ELF-1 (cell line): Measurements from ENCODE around the gene CABLES1.

ENCODE experiments used
- DNase-seq: peaks from one replicate; pipeline ENCODE4 v3.0.0-alpha.2; 2016; ENCODE audit warnings: low read depth, low spot score

The CABLES1 gene

GRCh38 chr18:23165271-23166068, 30.2 kb downstream of the CABLES1 start:
- DNase-seq = no peak

DNA sequence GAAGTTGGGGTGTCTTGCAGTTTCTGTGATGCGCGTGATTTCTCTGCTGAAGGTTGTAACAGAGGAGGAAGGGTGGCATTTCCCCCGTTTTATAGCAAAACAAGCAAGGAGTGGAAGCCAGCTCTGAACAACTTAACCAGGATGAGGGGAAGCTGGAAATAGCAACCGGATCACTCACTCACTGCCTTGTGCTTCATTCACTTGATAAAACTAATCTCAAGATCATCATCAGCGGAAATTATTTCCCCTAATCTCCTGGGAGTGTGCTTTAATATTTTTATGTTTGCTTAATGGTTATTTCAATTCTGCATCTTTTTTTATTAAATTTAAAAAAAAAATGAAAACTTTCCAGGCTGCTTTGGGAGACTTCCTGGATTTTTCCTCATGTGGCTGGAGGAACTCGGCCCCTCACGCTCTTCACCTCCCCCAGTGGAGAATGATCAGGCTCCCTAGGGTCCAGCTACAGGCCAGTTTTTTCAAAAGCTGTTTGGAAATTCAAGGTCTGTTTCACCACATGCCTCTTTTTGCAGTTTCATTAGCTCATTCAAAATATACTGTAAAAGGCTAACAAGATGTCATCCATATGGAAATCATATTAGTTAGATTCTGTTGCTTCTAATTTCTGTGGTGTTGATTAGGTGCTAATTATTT, 31.7 kb downstream of the CABLES1 start:
- DNase-seq = no peak

DNA sequence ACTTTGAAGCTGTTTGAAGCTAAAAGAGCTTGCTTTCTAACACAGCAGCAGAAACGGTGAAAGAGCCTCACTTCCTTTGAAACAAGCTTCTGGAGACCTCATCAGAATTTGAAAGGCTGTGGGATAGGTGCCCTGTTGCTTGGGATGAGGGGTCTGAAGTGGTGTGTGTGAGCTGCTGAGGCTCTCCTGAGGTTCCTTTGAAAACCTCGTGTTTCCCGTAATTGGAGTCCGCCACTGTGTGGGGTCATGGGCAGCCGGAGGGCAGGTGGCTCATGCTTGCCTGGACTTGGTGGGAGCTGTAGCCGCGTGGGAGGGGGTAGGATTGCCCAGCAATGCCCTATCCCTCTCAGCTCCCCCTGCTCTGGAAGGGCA, 34.4 kb downstream of the CABLES1 start:
- peak; percentile 72 for DNase-seq

- DNase-seq = no peak
Measured at GRCh38 chr18:23170137-23170536, 34.9 kb downstream of the CABLES1 start.

DNA sequence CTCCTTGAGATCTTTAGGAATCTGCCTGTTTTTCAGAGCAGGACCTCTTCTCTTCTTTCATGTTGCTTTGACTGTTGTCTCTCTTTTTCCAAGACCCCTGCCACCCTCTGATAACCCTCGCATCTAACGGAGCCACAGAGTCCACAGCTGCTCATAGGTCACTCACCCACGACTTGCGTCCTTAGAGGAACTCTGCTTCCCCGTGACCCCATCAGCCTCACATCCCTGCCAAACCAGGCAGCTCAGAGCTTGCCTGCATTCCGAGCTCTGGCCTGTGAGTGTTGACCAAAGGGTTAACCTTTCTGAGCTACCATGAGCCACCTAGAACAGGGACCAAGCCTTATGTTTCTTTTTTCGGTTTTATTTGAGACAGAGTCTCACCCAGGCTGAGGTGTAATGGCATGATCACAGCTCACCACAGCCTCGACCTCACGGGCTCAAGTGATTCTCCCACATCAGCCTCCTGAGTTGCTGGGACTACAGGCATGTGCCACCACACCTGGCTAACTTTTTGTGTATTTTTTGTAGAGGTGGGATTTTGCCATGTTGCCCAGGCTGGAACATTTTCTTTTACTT, 36.4 kb downstream of the CABLES1 start:
- no peak for DNase-seq

- DNase-seq = no peak
Measured at GRCh38 chr18:23172591-23173380, 37.5 kb downstream of the CABLES1 start.

- no peak for DNase-seq
Measured at GRCh38 chr18:23173912-23174311, 38.6 kb downstream of the CABLES1 start.

GRCh38 chr18:23176701-23177432, 41.6 kb downstream of the CABLES1 start:
- DNase-seq = no peak

GRCh38 chr18:23177433-23178072, 42.3 kb downstream of the CABLES1 start:
- no peak for DNase-seq

DNA sequence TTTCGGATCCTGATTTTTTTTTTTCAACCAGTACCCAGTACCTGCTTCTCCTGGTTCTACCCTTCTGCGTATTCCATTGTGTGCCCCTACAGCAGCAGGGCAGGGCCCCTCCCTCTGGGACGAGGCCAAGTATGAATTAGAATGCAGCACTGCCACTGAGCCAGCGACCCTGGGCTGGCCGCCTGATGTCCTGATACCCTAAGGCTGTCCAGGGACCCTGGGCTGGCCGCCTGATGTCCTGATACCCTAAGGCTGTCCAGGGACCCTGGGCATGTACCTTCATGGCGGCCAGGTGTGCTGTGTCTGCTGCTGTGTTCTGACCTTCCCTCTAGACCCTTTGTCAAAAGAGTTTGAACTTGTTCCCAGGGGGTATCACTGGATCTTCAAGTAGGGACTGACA, 42.9 kb downstream of the CABLES1 start:
- DNase-seq = no peak

- DNase-seq = no peak
Measured at GRCh38 chr18:23178661-23179081, 43.4 kb downstream of the CABLES1 start.

DNA sequence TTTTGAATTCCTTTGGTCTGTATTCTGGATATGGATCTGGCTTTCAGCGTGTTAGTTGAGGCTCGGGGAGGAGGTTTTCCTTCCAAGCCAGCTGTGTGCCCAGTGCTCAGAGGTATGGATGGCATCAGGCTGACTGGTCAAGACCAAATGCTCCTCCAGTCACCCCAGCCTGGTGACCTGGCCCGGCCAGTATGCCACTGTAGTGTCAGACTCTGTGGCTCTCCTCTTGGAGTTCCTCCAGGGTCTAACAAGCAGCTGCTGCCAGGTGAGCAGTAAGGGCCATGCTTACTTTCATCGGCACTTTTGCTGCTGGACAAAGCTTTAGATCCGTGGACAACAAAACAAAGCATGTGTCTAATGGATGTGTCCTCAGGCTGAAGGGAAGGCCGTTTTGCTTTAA, 44.1 kb downstream of the CABLES1 start:
- no peak for DNase-seq

DNA sequence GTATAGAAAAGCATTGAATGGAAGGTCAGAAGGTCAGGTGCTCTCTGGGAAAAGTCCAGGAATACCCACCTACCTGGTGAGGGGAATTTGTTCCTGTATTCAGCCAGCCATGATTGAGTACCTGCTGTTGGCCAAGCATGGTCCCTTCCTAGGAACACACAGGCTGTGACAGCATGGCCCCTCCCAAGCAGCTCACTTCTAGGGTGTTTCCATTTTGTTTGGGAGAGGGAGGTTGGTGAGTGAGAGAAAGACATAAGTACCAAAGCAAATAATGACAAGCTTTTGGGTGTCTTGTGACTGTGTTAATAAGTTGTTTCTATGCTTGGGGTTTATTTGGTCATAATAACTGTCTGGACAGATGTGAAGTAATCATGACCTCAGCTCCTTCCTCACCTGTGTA, 46.3 kb downstream of the CABLES1 start:
- DNase-seq = no peak

GRCh38 chr18:23182606-23183005, 47.3 kb downstream of the CABLES1 start:
- DNase-seq = no peak

GRCh38 chr18:23183411-23184150, 48.3 kb downstream of the CABLES1 start:
- DNase-seq = peak; percentile 62

- DNase-seq = no peak
Measured at GRCh38 chr18:23186781-23187180, 51.5 kb downstream of the CABLES1 start.

DNA sequence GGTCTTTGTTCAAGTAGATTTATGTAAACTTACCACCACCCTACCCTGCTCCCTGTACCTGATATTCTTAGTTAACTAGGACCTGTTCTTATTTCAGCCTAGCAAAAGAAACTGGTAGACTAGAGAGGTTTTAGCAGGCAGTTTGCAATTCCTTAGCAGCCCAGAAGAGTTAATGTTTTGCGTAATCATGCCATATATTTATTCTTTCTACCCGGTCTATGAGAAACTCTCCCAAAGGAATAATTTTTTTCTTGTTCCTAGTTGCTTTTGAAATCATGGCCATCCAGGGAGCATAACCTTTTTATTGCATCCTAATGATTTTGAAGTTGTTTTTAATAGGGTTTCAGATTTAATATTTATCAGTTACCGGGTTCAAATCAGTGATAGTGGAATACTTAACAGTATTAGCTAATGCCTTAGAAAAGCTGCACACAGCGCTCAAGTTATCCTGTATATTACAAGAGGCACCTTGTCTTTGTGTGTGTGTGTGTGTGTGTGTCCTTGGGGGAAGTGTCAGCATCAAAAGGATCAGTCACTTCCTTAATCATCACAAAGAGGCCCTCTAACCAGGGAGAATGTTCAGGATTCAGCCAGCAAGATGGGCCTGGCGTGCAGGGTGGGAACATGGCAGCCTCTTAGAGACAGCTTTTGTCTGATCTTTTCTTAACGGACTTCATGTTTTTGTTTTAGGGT, 52.9 kb downstream of the CABLES1 start:
- DNase-seq = no peak

DNA sequence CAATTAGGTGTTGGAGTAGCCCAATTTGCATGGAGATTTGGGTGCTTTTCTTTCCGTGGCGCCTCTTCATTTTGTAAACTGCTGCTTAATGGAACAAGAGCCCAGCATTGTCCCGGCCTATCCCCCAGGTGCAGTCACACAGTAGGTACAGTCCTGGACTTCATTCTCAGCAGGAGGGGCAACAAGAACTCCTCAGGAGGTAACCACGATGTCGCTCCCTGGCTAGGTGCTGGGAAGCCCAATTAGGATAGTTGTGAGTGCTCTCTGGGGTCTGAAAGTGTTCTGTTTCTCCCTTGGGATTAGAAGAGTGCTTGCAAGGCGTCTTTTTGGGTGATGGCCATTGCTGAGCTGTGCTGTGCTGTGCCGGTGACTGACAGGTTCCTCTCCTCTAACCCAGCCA, 53.8 kb downstream of the CABLES1 start:
- DNase-seq = no peak

DNA sequence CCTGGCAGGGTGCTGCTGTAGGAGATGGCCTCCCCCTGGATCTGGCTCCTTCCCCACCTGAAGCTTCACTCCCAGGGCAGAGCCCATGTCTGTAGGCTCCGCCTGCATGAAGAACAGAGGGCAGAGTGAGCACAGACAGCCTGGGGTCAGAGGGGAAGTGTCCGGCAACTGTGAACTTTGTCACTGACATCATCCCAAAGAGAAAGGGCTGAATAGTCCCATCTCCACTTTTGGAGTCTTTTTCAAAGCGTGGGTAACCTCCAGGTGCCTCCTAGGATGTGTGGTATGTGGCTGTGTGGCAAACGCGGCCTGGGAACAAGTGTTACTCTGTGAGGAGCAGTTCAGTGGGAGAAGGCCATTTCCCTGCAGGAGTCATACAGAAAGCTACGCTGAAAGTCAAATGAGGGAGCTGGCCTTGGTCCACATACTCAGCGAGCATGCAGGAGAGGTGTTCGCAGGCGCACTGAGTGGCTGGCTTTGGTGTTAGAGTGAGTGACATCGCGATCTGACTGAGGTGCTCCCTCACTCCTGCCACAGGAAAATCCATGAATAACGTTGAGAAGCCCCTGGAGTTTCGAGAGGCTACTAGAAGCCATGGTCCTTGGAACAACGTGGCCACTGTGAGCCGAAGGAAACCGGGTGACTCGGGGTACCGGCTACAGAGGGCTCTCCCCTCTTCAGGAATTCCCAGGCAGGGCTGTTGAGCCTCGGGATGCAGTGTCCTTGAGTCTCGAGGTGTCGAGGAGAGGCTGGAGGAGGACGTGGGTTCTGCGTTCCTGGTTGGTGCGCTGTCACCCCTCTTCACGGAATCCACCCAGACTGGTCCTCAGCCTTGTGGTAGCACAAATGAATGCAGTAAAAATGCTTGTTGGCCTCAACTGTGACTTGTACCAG, 54.7 kb downstream of the CABLES1 start:
- DNase-seq = no peak
